Upper lobe of left lung (tissue), 4 donors: ENCODE results near the gene GPSM1.

Experiments used
- EP300 ChIP-seq, 4 donors: sonication (generic); formaldehyde crosslinking; IDR thresholded peaks; one replicate each; pipeline ENCODE4 v1.5.1; 2017; ENCODE audit warnings: antibody characterized with exemption in 4 of 4, control low read depth in 2 of 4
- POLR2A ChIP-seq, 4 donors: fragments of 450-650 bp; IDR thresholded peaks; one replicate each; pipeline ENCODE4 v1.5.1; 2016 to 2017; ENCODE audit warnings: antibody characterized with exemption in 4 of 4, mild to moderate bottlenecking in 2 of 4
- POLR2AphosphoS5 ChIP-seq, 2 donors: sonication (generic); formaldehyde crosslinking; IDR thresholded peaks; one replicate each; pipeline ENCODE4 v1.5.1; 2017; ENCODE audit warnings: antibody characterized with exemption in 2 of 2
- TF ChIP-seq, protein P1 (sequence below), 6 experiments: fragments of 450-650 bp in 4 of 6; fragments of 200-600 bp in 2 of 6; sonication (generic) in 2 of 6; IDR thresholded peaks; one replicate each; pipeline ENCODE4 v1.5.1; 2016 to 2019; ENCODE audit warnings: antibody characterized with exemption in 6 of 6

DNA sequence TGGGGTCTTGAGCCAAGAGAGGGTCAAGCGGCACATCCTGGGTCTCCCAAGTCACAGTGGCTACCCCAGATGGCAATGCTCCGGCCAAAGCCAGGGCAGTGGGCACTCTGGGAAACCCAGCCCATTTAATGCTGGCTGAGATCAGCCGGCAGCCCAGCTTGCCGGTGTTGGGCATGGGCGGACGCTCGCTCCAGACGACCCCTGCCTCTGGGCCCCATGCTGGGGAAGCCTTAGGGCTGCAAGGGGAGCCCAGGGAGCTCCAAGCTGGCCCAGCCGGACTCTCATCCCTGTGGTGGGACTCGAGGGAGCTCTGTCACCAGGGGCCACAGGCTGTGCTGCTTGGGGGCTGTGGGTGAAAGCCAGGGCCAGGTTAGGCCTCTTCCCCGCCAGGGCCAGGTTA lies 52.1 kb downstream of the GPSM1 start:
- TF ChIP-seq, protein P1, sequence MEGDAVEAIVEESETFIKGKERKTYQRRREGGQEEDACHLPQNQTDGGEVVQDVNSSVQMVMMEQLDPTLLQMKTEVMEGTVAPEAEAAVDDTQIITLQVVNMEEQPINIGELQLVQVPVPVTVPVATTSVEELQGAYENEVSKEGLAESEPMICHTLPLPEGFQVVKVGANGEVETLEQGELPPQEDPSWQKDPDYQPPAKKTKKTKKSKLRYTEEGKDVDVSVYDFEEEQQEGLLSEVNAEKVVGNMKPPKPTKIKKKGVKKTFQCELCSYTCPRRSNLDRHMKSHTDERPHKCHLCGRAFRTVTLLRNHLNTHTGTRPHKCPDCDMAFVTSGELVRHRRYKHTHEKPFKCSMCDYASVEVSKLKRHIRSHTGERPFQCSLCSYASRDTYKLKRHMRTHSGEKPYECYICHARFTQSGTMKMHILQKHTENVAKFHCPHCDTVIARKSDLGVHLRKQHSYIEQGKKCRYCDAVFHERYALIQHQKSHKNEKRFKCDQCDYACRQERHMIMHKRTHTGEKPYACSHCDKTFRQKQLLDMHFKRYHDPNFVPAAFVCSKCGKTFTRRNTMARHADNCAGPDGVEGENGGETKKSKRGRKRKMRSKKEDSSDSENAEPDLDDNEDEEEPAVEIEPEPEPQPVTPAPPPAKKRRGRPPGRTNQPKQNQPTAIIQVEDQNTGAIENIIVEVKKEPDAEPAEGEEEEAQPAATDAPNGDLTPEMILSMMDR (IDR thresholded peaks at IDR 0.05), result no peak
- no peak for TF ChIP-seq POLR2AphosphoS5 (IDR thresholded peaks at IDR 0.05)
- no peak for TF ChIP-seq EP300 (IDR thresholded peaks at IDR 0.05)
- no peak for TF ChIP-seq POLR2A (IDR thresholded peaks at IDR 0.05)
